NCI-H2171 treated with DMSO at 0.1 percent for 48 hours (cell line): ENCODE results near the gene TSHZ2.
A peak's percentile ranks its signal among the peaks of the same experiment; 100 is the strongest.

ENCODE experiments used
- DNase-seq: peaks from one replicate; lab custom pipeline; 2025; lab: John Stamatoyannopoulos, UW

The TSHZ2 gene

DNA sequence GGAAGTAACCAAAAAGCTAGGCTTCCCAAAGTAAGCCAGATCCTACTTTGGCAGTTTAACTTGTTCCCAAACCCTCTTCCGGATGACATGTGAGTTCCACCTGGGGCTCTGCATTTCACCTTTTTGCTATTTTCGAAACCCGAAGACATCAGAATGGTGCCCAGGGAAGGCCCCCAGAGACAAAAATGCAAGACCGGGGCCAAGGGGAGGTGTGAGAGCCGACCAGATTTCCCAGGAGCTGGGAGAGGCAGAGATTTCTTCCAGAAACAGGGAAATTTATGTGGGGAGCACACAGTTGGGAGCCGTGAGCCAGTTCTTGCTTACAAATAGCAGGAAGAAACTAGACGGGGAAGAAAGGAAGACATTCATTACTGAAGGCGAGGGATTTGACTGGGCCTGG lies 411.8 kb downstream of the TSHZ2 start:
- DNase-seq, result no peak

GRCh38 chr20:53384392-53384791 lies 412.2 kb downstream of the TSHZ2 start:
- DNase-seq, result no peak

GRCh38 chr20:53385941-53386767 lies 414.0 kb downstream of the TSHZ2 start:
- DNase-seq, result no peak

GRCh38 chr20:53387983-53388675 lies 416.0 kb downstream of the TSHZ2 start:
- DNase-seq, result no peak

GRCh38 chr20:53389516-53390300 lies 417.6 kb downstream of the TSHZ2 start:
- DNase-seq, result no peak

GRCh38 chr20:53390770-53391169 lies 418.6 kb downstream of the TSHZ2 start:
- no peak for DNase-seq

DNA sequence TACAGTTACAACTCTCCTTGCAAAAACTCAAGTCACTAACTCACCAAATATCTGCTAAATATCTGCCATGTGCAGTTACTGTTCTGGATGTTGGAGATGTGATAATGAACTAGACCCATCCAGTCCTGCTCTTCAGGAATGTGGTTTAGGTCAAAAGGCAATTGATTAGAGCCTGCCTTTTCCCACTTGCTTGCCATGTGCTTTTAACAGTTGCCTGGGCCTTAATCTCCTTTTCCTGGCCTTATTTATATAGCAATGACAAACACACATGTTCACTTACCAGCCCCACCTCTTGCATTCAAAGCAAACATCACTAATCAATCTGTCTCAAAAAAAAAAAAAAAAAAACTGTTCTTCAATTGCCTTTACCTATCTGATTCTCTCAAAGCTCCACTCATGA lies 422.3 kb downstream of the TSHZ2 start:
- DNase-seq, result no peak

- no peak for DNase-seq
Measured at GRCh38 chr20:53395188-53395923, 423.2 kb downstream of the TSHZ2 start.

- no peak for DNase-seq
Measured at GRCh38 chr20:53399083-53399482, 426.9 kb downstream of the TSHZ2 start.

DNA sequence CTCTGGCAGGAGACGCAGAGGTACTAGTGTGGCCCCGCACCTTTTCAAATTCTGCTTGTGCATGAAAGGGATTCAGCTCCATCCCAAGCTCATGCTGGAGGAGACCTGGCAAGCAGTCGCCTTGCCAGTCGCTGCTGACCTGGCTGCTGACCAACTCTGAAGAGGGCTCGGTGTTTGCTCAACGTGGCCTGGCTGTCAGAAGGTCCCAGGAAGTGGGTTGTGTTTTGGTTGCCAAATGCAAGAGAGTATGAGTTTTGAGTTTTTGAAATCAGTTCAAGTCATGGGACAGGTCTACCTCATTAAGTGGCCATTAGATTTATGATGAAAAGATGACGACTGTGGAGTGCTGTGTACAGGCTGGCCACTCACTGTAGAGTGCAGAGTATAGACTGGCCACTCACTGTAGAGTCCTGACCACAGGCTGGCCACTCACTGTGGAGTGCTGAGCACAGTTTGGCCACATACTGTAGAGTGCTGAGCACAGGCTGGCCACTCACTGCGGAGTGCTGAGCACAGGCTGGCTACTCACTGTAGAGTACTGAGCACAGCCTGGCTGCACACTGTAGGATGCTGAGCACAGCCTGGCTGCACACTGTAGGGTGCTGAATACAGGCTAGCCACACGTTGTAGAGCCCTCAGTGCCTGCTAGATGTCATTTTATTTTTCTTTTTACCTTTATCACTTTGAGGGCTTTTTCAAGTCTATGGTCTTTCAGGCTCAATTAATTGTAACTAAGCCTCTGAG lies 427.6 kb downstream of the TSHZ2 start:
- DNase-seq, result no peak

- DNase-seq, result no peak
Measured at GRCh38 chr20:53402233-53403005, 430.3 kb downstream of the TSHZ2 start.

DNA sequence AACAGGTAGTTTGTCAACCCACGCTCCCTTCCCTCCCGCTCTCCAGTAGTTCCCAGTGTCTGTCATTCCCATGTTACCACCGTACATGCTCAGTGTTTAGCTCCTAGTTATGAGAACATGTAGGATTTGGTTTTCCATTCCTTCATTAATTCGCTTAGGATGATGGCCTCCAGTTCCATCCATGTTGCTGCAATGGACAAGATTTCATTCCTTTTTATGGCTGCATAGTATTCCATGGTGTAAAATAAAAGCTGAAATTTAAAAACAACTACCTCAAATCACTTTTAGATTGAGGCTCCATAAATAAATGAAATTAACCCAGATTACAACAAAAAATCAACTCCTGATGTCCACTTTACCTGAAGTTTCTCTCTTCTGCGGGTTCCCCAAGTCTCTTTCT lies 430.9 kb downstream of the TSHZ2 start:
- no peak for DNase-seq

DNA sequence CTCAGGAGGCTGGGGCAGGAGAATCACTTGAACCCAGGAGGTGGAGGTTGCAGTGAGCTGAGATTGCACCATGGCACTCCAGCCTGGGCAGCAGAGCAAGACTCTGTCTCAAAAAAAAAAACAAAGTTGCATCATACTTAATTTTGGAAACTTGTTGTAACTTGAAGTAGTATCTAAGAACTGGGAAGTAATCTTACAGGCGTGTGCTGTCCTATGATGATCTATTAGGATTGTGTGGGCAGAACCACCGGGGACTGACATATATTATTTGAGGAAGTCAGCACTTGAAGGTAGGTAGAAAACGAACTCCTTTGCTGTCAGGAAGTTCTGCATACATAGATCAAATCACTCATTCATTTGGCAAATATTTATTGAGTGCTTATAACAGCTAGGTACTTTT lies 433.0 kb downstream of the TSHZ2 start:
- no peak for DNase-seq

- no peak for DNase-seq
Measured at GRCh38 chr20:53406580-53406979, 434.4 kb downstream of the TSHZ2 start.

DNA sequence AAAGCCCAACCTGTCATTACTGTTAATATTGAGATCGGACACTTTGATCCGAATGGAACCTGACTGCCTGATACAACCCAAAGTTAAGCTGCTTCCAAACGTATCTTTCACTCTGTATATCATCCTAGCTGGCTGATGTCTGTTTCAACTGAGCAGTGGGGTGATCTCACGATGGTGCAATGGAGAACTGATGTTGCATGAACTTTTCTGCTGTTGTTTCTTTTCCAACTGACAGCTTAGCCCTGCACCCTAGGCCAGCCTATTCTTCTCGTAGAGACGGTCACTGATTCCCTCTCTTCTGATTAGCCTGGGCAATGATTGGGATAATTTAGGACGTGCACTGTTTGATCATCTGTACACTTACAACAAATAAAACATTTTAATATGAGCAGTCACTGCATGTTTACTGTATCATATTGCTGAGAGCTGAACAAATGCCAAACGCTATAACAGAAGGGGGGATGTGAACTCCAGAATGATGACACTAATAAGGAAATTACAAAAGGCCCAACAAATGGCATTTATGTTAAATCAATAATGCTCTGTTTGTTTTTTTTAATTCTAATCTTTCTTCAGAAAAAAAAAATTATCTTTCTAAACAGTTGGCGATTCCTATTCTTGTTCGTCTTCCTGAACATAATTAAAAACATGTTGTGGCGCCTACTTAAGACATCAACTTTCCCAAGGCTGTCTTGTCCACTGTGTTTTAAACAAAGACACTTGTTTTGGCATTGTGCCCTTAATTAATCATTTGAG lies 436.7 kb downstream of the TSHZ2 start:
- DNase-seq, result peak; percentile 36

DNA sequence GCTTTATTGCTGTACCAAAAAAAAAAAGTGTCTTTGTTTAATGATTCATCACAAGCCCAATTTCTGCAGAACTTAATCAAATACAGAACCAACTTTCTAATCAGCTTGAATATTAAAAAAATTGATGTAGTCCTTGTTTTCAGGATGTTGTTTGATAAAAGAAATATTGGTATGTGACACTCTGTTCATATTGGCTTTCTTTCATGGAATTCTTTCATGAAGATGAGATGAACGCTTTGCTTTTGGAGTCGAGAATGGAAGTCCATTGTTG lies 437.2 kb downstream of the TSHZ2 start:
- no peak for DNase-seq

DNA sequence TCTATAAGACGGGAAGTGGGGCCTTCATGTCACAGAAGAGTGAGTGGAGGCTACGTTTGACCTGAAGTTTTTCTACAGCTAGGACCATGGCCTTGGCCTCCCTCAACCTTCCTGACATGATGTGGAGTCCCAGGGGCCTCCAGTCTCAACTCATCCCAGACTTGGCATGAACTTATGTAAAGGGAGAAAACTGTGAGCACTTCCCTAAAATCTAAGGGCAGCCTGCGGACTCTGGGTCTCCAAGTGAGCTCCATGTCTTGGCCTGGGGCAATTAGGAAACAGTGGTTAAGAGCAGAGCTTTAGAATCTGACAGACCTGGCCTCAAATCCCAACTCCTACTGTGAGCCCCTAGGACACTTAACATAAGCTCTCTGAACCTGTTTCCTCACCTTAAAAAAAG lies 439.0 kb downstream of the TSHZ2 start:
- DNase-seq, result no peak

DNA sequence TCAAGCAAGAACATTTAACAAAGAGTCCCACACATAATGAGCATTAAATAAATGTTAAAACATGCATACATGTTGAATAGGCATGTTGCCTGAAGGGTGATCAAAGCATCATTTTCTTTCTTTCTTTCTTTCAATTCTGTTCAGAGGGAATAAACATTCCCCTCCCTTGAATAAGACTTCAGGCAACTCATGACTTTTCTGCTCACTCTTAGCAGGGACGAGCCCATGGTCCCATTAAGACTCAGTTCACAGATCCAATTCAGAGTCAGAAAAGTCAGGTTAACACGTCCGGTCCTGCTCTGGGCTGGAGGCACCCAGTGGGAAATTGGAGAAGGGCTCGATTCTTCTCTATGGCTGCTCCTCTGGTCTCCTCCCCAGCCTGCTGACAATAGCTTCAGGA lies 439.7 kb downstream of the TSHZ2 start:
- no peak for DNase-seq

- DNase-seq, result no peak
Measured at GRCh38 chr20:53412577-53413185, 440.5 kb downstream of the TSHZ2 start.

- peak; percentile 10 for DNase-seq
Measured at GRCh38 chr20:53413186-53413631, 441.1 kb downstream of the TSHZ2 start.
